ENCODE results near the gene BBOF1. TPM values are rescaled to one million over a fixed set of nuclear protein-coding genes. Genes with fewer than 3 reads are reported as not detected.

BBOF1 gene
- total RNA-seq, 1 experiment from 2014 or later = 4.0 TPM

GRCh38 chr14:73977896-73978295 lies 41.3 kb upstream of the BBOF1 start:
- no peaks in the 10 kb centered on the region for H4K20me1 ChIP-seq (ENCODE audit: insufficient read depth)
- no peaks in the 10 kb centered on the region for H3K27me3 ChIP-seq (ENCODE audit: insufficient read depth, low read length)
- ChIA-PET CTCF (no interaction called here), POLR2A (no interaction called here), RAD21 (ENCODE audit: low non-redundant PET in 1 of 2, low total read pairs in 2 of 2, uncharacterized antibody in 2 of 2, unreplicated experiment in 2 of 2) (no interaction called here)
- no peaks in the 10 kb centered on the region for H3K79me2 ChIP-seq (ENCODE audit: insufficient read depth, low read length)
- intact Hi-C loops (cut with micrococcal nuclease) = no loop called here
- no peak overlapping the region for H3K9ac ChIP-seq (ENCODE audit: low read length)
- no peak overlapping the region for H3K4me3 ChIP-seq (replicated peaks in 1 of 2; ENCODE audit: low read depth in 1 of 2, low read length in 2 of 2)
- H3K4me1 ChIP-seq (ENCODE audit: control insufficient read depth in 1 of 2, insufficient read depth in 2 of 2, low read length in 2 of 2) = no peaks in the 10 kb centered on the region
- H2AFZ ChIP-seq (ENCODE audit: low read depth, low read length, poor library complexity, severe bottlenecking) = no peak overlapping the region
- no peak overlapping the region for H3K27ac ChIP-seq (ENCODE audit: low read depth, low read length)
- TF ChIP-seq, protein P1, sequence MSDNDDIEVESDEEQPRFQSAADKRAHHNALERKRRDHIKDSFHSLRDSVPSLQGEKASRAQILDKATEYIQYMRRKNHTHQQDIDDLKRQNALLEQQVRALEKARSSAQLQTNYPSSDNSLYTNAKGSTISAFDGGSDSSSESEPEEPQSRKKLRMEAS (IDR thresholded peaks at IDR 0.05) = no peak
- no peak for TF ChIP-seq POLR2A (IDR thresholded peaks at IDR 0.05; ENCODE audit: borderline replicate concordance, extremely low read depth, insufficient read depth, insufficient read length)
- TF ChIP-seq YY1 (IDR thresholded peaks at IDR 0.05; ENCODE audit: extremely low read depth, insufficient replicate concordance, low read depth, low read length) = no peak
- no peak for TF ChIP-seq POLR2AphosphoS5 (IDR thresholded peaks at IDR 0.05; ENCODE audit: low read depth, low read length)
- TF ChIP-seq SIN3A (IDR thresholded peaks at IDR 0.05; ENCODE audit: low read depth) = no peak
- no peak for TF ChIP-seq CEBPB (IDR thresholded peaks at IDR 0.05; ENCODE audit: low read depth)
- no peak for TF ChIP-seq ZFX (IDR thresholded peaks at IDR 0.05)
- TF ChIP-seq, protein P2, sequence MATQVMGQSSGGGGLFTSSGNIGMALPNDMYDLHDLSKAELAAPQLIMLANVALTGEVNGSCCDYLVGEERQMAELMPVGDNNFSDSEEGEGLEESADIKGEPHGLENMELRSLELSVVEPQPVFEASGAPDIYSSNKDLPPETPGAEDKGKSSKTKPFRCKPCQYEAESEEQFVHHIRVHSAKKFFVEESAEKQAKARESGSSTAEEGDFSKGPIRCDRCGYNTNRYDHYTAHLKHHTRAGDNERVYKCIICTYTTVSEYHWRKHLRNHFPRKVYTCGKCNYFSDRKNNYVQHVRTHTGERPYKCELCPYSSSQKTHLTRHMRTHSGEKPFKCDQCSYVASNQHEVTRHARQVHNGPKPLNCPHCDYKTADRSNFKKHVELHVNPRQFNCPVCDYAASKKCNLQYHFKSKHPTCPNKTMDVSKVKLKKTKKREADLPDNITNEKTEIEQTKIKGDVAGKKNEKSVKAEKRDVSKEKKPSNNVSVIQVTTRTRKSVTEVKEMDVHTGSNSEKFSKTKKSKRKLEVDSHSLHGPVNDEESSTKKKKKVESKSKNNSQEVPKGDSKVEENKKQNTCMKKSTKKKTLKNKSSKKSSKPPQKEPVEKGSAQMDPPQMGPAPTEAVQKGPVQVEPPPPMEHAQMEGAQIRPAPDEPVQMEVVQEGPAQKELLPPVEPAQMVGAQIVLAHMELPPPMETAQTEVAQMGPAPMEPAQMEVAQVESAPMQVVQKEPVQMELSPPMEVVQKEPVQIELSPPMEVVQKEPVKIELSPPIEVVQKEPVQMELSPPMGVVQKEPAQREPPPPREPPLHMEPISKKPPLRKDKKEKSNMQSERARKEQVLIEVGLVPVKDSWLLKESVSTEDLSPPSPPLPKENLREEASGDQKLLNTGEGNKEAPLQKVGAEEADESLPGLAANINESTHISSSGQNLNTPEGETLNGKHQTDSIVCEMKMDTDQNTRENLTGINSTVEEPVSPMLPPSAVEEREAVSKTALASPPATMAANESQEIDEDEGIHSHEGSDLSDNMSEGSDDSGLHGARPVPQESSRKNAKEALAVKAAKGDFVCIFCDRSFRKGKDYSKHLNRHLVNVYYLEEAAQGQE (IDR thresholded peaks at IDR 0.05; ENCODE audit: low read depth) = no peak
- TF ChIP-seq, protein P3, sequence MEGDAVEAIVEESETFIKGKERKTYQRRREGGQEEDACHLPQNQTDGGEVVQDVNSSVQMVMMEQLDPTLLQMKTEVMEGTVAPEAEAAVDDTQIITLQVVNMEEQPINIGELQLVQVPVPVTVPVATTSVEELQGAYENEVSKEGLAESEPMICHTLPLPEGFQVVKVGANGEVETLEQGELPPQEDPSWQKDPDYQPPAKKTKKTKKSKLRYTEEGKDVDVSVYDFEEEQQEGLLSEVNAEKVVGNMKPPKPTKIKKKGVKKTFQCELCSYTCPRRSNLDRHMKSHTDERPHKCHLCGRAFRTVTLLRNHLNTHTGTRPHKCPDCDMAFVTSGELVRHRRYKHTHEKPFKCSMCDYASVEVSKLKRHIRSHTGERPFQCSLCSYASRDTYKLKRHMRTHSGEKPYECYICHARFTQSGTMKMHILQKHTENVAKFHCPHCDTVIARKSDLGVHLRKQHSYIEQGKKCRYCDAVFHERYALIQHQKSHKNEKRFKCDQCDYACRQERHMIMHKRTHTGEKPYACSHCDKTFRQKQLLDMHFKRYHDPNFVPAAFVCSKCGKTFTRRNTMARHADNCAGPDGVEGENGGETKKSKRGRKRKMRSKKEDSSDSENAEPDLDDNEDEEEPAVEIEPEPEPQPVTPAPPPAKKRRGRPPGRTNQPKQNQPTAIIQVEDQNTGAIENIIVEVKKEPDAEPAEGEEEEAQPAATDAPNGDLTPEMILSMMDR (IDR thresholded peaks at IDR 0.05 in 2 of 3, conservative IDR thresholded peaks at IDR 0.05 in 1 of 3; ENCODE audit: borderline replicate concordance in 1 of 3, insufficient read depth in 1 of 3, low read depth in 2 of 3, low read length in 2 of 3) = no peak
- no peak for TF ChIP-seq ZNF274 (IDR thresholded peaks at IDR 0.05; ENCODE audit: low read depth, low read length)
- TF ChIP-seq, protein P4, sequence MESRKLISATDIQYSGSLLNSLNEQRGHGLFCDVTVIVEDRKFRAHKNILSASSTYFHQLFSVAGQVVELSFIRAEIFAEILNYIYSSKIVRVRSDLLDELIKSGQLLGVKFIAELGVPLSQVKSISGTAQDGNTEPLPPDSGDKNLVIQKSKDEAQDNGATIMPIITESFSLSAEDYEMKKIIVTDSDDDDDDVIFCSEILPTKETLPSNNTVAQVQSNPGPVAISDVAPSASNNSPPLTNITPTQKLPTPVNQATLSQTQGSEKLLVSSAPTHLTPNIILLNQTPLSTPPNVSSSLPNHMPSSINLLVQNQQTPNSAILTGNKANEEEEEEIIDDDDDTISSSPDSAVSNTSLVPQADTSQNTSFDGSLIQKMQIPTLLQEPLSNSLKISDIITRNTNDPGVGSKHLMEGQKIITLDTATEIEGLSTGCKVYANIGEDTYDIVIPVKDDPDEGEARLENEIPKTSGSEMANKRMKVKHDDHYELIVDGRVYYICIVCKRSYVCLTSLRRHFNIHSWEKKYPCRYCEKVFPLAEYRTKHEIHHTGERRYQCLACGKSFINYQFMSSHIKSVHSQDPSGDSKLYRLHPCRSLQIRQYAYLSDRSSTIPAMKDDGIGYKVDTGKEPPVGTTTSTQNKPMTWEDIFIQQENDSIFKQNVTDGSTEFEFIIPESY (IDR thresholded peaks at IDR 0.05; ENCODE audit: extremely low read depth, insufficient replicate concordance, low read length) = no peak
- TF ChIP-seq FOSL1 (IDR thresholded peaks at IDR 0.05; ENCODE audit: low read depth) = no peak
- TF ChIP-seq EZH2 (IDR thresholded peaks at IDR 0.05) = no peak
- TF ChIP-seq SP1 (IDR thresholded peaks at IDR 0.05; ENCODE audit: low read depth) = no peak
- no peak for TF ChIP-seq EGR1 (IDR thresholded peaks at IDR 0.05; ENCODE audit: low read depth)
- no peak for TF ChIP-seq RAD21 (IDR thresholded peaks at IDR 0.05; ENCODE audit: low read depth)
- no peak for TF ChIP-seq ELF1 (IDR thresholded peaks at IDR 0.05; ENCODE audit: borderline replicate concordance, low read depth)
- no peak for TF ChIP-seq ATF3 (IDR thresholded peaks at IDR 0.05)
- no peaks in the 10 kb centered on the region for H3K9me2 ChIP-seq (ENCODE audit: insufficient read depth)
- ATAC-seq (no peak), DNase-seq (ENCODE audit: low read depth, low spot score) (no peak)
- no peaks in the 10 kb centered on the region for H3K9me3 ChIP-seq (ENCODE audit: control insufficient read depth in 1 of 2, insufficient read depth in 1 of 2, low read depth in 1 of 2, low read length in 2 of 2)
- no peak overlapping the region for H3K4me2 ChIP-seq (ENCODE audit: low read length)
- BruUV-seq (replicated peaks) = no TSS peak
- H3K36me3 ChIP-seq (ENCODE audit: control insufficient read depth in 1 of 2, insufficient read depth in 2 of 2, low read length in 2 of 2) = peaks cover 0 to 3% of the 10 kb centered on the region in 2 experiments; a peak in 1 of 4 replicates
